ENCODE data around the gene TXNDC2. TPM values are rescaled to one million over a fixed set of nuclear protein-coding genes. Genes with fewer than 3 reads are reported as not detected.

The TXNDC2 gene
- total RNA-seq, 1 experiment from 2014 or later, result 0.12 TPM

- POLR2A ChIA-PET, result no interaction called here
- ATAC-seq (no peak), DNase-seq (ENCODE audit: low read depth, low spot score) (no peak)
- Histone ChIP-seq H3K9me2 (ENCODE audit: insufficient read depth) (no peaks in the 10 kb centered on the region), H3K9ac (ENCODE audit: low read length) (no peak overlapping the region), H4K20me1 (ENCODE audit: insufficient read depth) (peaks cover 83% of the 10 kb centered on the region; the same call in 1 of the 2 replicates), H3K4me3 (replicated peaks in 1 of 2; ENCODE audit: low read depth in 1 of 2, low read length in 2 of 2) (no peak overlapping the region), H3K9me3 (ENCODE audit: control insufficient read depth in 1 of 2, insufficient read depth in 1 of 2, low read depth in 1 of 2, low read length in 2 of 2) (no peaks in the 10 kb centered on the region), H3K4me2 (ENCODE audit: low read length) (no peak overlapping the region), H3K27ac (ENCODE audit: low read depth, low read length) (no peak overlapping the region), H3K4me1 (ENCODE audit: control insufficient read depth in 1 of 2, insufficient read depth in 2 of 2, low read length in 2 of 2) (peaks cover 6 to 48% of the 10 kb centered on the region in 2 experiments; a peak in 3 of 4 replicates), H2AFZ (ENCODE audit: low read depth, low read length, poor library complexity, severe bottlenecking) (no peak overlapping the region), H3K79me2 (ENCODE audit: insufficient read depth, low read length) (peaks cover 100% of the 10 kb centered on the region), H3K36me3 (ENCODE audit: control insufficient read depth in 1 of 2, insufficient read depth in 2 of 2, low read length in 2 of 2) (no peaks in the 10 kb centered on the region), H3K27me3 (ENCODE audit: insufficient read depth, low read length) (no peaks in the 10 kb centered on the region)
- CTCF ChIA-PET, result no interaction called here
- BruUV-seq (replicated peaks), result no TSS peak
- intact Hi-C loops (cut with micrococcal nuclease), result no loop called here
- RAD21 ChIA-PET (ENCODE audit: low non-redundant PET in 1 of 2, low total read pairs in 2 of 2, uncharacterized antibody in 2 of 2, unreplicated experiment in 2 of 2), result no interaction called here
- no peak for TF ChIP-seq EZH2 (IDR thresholded peaks at IDR 0.05)
- no peak for TF ChIP-seq MAX (IDR thresholded peaks at IDR 0.05)
Observed at GRCh38 chr18:9925369-9925768, 39.6 kb downstream of the TXNDC2 start.

- H3K4me1 ChIP-seq (ENCODE audit: control insufficient read depth in 1 of 2, insufficient read depth in 2 of 2, low read length in 2 of 2), result peaks cover 4 to 45% of the 10 kb centered on the region in 2 experiments; a peak in 3 of 4 replicates
- peaks cover 81% of the 10 kb centered on the region; the same call in 1 of the 2 replicates for H4K20me1 ChIP-seq (ENCODE audit: insufficient read depth)
Observed at GRCh38 chr18:9925795-9926194, 40.0 kb downstream of the TXNDC2 start.

More at GRCh38 chr18:9925795-9926194, 40.0 kb downstream of the TXNDC2 start:
- H3K27ac ChIP-seq (ENCODE audit: low read depth, low read length), result no peak overlapping the region
- intact Hi-C loops (cut with micrococcal nuclease), result no loop called here
- DNase-seq (ENCODE audit: low read depth, low spot score), result no peak
- ChIA-PET POLR2A (no interaction called here), CTCF (no interaction called here), RAD21 (ENCODE audit: low non-redundant PET in 1 of 2, low total read pairs in 2 of 2, uncharacterized antibody in 2 of 2, unreplicated experiment in 2 of 2) (no interaction called here)
- no TSS peak for BruUV-seq (replicated peaks)
- no peaks in the 10 kb centered on the region for H3K27me3 ChIP-seq (ENCODE audit: insufficient read depth, low read length)
- no peaks in the 10 kb centered on the region for H3K36me3 ChIP-seq (ENCODE audit: control insufficient read depth in 1 of 2, insufficient read depth in 2 of 2, low read length in 2 of 2)
- no peak for ATAC-seq
- H3K9me2 ChIP-seq (ENCODE audit: insufficient read depth), result no peaks in the 10 kb centered on the region
- no peak overlapping the region for H3K4me3 ChIP-seq (replicated peaks in 1 of 2; ENCODE audit: low read depth in 1 of 2, low read length in 2 of 2)
- H3K9ac ChIP-seq (ENCODE audit: low read length), result no peak overlapping the region
- H3K9me3 ChIP-seq (ENCODE audit: control insufficient read depth in 1 of 2, insufficient read depth in 1 of 2, low read depth in 1 of 2, low read length in 2 of 2), result no peaks in the 10 kb centered on the region
- no peak overlapping the region for H3K4me2 ChIP-seq (ENCODE audit: low read length)
- no peak overlapping the region for H2AFZ ChIP-seq (ENCODE audit: low read depth, low read length, poor library complexity, severe bottlenecking)
- no peak for TF ChIP-seq TCF7L2 (IDR thresholded peaks at IDR 0.05; ENCODE audit: borderline replicate concordance, extremely low read depth, insufficient read depth, insufficient read length)
- no peak for TF ChIP-seq CBX3 (IDR thresholded peaks at IDR 0.05; ENCODE audit: low read depth)
- TF ChIP-seq EZH2phosphoT487 (IDR thresholded peaks at IDR 0.05; ENCODE audit: borderline replicate concordance), result no peak
- TF ChIP-seq CTCF (IDR thresholded peaks at IDR 0.05 in 2 of 3, conservative IDR thresholded peaks at IDR 0.05 in 1 of 3; ENCODE audit: borderline replicate concordance in 1 of 3, insufficient read depth in 1 of 3, low read depth in 2 of 3, low read length in 2 of 3), result no peak
- TF ChIP-seq SIN3A (IDR thresholded peaks at IDR 0.05; ENCODE audit: low read depth), result no peak
- peaks cover 100% of the 10 kb centered on the region for H3K79me2 ChIP-seq (ENCODE audit: insufficient read depth, low read length)

All from HCT116 (cell line).